Astrocyte of the spinal cord (primary cell): ENCODE results near the gene ETS2.
A peak's percentile ranks its signal among the peaks of the same experiment; 100 is the strongest.

Experiments used
- DNase-seq: peaks from one replicate; pipeline ENCODE4 v3.0.0; 2011; ENCODE audit warnings: low read depth, low spot score
- H3K4me3 ChIP-seq: 2 replicates; pipeline ENCODE4 v1.5.1; 2011; ENCODE audit warnings: low read depth, mild to moderate bottlenecking, low read length, moderate library complexity
- CTCF ChIP-seq: IDR thresholded peaks from 2 replicates; pipeline ENCODE4 v1.5.1; 2012; ENCODE audit warnings: low read depth, mild to moderate bottlenecking, low read length, inconsistent platforms
- in situ Hi-C: cut with HindIII; loops from 2 replicates; pipeline ENCODE4 v1.10.0; 2017; ENCODE audit warnings: low sequenced_read_pairs

Gene ETS2

GRCh38 chr21:38861989-38862683, 56.4 kb downstream of the ETS2 start:
- no peak overlapping the region for H3K4me3 ChIP-seq
- in situ Hi-C loops = no loop called here
- TF ChIP-seq CTCF = no peak
- no peak for DNase-seq

GRCh38 chr21:38863291-38863690, 57.6 kb downstream of the ETS2 start:
- in situ Hi-C loops = no loop called here
- no peak for TF ChIP-seq CTCF
- no peak for DNase-seq
- no peak overlapping the region for H3K4me3 ChIP-seq

GRCh38 chr21:38863843-38864363, 58.2 kb downstream of the ETS2 start:
- DNase-seq = no peak
- in situ Hi-C loops = no loop called here
- TF ChIP-seq CTCF = no peak
- no peak overlapping the region for H3K4me3 ChIP-seq

- in situ Hi-C loops = no loop called here
- no peak overlapping the region for H3K4me3 ChIP-seq
- DNase-seq = no peak
- no peak for TF ChIP-seq CTCF
These were observed 59.2 kb downstream of the ETS2 start for GRCh38 chr21:38864964-38865363.

GRCh38 chr21:38869196-38869595, 63.5 kb downstream of the ETS2 start:
- no peak for DNase-seq
- TF ChIP-seq CTCF = no peak
- H3K4me3 ChIP-seq = no peak overlapping the region
- in situ Hi-C loops = no loop called here

- peak; percentile 7 for TF ChIP-seq CTCF
- DNase-seq = peak; percentile 59
- in situ Hi-C loops = no loop called here
- H3K4me3 ChIP-seq = no peak overlapping the region
These were observed 64.2 kb downstream of the ETS2 start for GRCh38 chr21:38869946-38870345.
